G401 (cell line): ENCODE measurements around the gene ESF1. TPM values are rescaled to one million over a fixed set of nuclear protein-coding genes. Genes with fewer than 3 reads are reported as not detected.

Experiments used
- DNase-seq: peaks from one replicate; pipeline ENCODE4 v3.0.0-alpha.2; 2015; ENCODE audit warnings: low spot score
- in situ Hi-C: cut with HindIII; loops from 2 replicates; pipeline ENCODE4 v1.10.0; 2016; ENCODE audit warnings: low sequenced_read_pairs, mixed read lengths
- total RNA-seq: library from RNA; depleted of rRNA; stranded (reverse); fragments of >200 nt; shearing (Covaris generic); gene quantifications from 2 replicates; pipeline ENCODE4 v1.2.3, GENCODE V29; 2014; rRNA removed

ESF1 gene, protein sequence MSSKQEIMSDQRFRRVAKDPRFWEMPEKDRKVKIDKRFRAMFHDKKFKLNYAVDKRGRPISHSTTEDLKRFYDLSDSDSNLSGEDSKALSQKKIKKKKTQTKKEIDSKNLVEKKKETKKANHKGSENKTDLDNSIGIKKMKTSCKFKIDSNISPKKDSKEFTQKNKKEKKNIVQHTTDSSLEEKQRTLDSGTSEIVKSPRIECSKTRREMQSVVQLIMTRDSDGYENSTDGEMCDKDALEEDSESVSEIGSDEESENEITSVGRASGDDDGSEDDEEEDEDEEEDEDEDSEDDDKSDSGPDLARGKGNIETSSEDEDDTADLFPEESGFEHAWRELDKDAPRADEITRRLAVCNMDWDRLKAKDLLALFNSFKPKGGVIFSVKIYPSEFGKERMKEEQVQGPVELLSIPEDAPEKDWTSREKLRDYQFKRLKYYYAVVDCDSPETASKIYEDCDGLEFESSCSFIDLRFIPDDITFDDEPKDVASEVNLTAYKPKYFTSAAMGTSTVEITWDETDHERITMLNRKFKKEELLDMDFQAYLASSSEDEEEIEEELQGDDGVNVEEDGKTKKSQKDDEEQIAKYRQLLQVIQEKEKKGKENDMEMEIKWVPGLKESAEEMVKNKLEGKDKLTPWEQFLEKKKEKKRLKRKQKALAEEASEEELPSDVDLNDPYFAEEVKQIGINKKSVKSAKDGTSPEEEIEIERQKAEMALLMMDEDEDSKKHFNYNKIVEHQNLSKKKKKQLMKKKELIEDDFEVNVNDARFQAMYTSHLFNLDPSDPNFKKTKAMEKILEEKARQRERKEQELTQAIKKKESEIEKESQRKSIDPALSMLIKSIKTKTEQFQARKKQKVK
- 12.1 and 15.4 TPM in 2 replicates for total RNA-seq

DNA sequence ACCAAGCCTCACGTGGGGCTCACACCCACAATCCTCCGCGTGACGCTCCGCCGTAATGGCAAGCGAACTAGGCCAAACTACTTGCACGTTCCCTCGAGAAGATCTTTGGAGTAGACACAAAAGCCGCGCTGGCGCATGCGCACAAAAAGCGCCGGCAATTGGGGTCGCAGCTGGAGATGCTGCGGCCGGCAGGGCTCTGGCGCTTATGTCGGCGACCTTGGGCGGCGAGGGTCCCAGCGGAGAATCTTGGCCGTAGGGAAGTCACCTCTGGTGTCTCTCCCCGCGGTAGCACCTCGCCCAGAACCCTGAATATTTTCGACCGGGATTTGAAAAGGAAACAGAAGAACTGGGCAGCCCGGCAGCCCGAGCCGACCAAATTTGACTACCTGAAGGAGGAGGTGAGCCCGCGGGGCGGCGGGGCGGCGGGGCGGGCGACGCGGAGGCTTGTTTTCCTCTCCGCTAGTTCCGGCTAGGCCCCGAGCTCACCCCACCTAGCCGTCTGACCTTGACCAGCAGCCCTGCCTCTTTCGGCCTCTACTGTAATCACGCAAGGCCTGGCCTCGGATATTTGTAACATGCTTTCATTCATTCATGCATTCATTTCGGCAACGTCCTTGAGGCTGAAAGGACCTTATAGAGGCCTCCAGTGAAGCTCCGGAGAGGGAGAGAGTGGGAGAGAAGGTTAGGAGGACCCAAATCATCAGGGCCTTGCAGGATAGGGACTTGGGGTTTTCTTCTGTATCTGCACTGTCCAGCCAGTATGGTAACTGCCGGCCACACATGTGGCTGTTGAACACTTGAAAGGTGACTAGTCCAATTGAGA is at the start of gene ESF1, which contains the start of gene NDUFAF5:
Gene ESF1 (minus strand): TSS at position 27 of the 823 bp plus-strand sequence. CDS start 1,779 bp downstream, outside the sequence.
Gene NDUFAF5 (plus strand): TSS at position 136 of the 823 bp plus-strand sequence. CDS start 41 bp downstream, at position 177.
- in situ Hi-C loops: no loop called here
- peak; percentile 95 for DNase-seq

DNA sequence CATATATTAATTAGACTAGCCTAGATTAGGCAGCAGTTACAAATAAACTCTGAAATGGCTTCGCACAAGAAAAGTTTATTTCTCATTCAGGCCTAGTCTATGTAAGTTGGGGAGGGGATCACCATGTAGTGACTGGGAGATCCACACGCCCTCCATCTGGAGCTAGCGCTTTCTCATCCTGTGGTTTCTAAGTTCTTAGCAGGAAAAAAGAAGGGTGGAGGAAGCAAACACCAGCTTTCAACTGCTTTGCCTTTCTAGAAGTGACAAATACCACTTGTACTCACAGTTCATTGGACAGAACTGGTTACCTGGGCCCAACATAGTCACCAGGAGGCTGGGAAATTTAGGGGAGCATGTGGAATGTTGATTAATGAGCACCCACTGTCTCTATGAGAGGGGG is 46.8 kb upstream of the ESF1 start:
- DNase-seq: no peak
- in situ Hi-C loops: no loop called here

DNA sequence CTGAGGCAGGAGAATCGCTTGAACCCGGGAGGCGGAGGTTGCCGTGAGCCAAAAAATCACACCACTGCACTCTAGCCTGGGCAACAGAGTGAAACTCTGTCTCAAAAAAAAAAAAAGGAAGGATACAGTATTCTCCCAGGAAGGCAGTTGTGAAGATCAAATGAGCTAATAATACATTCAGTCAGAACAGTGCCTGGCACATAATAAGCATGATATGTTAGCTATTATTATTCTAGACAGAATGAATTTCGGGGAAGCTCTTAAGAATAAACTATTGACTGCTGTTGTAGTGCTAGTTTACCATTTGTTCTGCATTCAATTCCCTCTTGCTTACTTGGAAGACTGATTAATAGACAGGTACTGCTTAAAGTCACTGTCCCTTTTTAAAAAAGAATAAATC is 40.7 kb upstream of the ESF1 start:
- in situ Hi-C loops: no loop called here
- DNase-seq: no peak

DNA sequence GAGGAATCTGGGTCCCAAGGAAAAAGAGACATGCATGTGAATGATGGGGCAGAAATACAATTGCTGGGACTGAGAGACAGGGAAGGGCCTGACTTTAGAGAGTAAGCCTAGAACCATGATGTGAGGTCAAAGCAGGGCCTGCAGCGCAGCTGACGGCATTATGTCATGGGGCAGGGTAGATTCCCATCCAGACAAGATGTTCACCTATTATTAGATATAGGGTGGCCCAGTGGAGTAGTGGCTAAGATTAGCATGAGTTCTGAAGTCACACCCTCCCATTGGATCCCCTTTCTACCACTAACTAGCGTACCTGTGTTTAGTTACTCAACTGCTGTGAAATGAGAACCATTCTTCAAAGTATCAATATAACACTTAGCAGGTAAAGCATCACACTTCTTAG is 39.7 kb upstream of the ESF1 start:
- DNase-seq: no peak
- in situ Hi-C loops: no loop called here

DNA sequence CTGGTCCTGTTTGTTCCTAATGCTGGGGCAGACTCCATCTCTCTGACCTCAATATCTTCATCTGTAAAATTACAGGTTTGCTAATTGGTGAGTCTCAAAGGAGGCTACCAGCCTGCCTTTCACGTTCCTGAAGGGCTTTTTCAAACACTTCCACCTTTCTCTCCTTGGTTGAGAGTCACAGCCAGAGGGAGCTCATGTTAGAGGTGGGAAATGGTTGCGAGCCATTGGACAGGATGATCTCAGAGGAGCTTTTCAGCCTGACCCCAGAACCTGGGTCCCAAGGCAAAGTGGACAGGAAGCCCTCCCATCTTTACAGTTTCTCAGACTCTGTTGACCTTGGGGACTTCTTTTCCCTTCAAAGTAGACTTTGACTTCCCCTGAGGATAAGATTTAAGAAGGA is 37.7 kb upstream of the ESF1 start:
- in situ Hi-C loops: no loop called here
- no peak for DNase-seq

DNA sequence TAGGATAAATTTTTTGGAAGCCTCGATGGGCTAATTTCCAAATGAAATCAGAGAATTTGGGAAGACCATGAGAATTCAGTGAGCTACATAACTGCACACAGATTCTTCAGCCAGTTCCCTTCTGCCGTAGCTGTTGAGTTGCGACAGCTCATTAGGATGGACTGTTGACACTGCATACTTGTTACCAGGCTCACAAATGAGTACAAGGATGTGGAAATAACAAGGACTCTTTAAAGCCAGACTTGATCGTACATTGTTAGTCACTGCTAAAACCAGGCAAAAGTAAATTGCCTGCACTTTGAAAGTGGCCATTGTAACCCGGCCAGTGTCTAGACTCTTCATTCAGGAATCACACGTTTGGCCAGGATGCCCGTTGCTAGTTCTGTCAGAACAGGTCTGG is 37.2 kb upstream of the ESF1 start:
- in situ Hi-C loops: no loop called here
- DNase-seq: no peak

DNA sequence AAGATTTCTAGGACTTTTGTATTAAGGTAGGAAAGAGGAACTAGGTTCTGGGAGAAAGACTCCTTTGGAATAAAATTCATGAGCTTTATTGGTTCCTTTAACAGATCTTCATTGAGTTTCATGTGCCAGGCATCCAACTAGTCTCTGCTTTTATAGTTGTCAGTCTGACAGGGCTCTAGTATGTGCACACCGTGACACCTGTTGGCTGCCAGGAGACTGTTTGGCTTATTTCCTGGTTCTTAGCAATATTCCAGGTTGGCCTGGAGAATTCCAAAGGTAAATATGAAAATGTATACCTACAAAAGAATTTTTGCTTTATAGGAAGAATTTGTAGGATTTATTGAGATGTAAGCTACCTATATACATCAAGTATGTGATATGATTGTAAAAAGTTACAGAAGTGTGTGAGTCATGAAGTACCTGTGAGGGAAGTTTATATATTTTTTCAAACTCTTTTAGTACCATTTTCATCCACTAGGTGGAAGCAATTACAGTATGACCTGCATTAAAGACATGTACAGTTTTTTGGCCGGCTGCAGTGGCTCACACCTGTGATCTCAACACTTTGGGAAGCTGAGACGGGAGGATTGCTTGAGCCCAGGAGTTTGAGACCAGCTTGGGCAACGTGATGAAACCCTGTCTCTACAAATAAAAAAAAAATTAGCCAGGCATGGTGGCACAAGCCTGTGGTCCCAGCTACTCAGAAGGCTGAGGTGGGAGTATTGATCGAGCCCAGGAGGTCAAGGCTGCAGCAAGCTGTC is 35.3 kb upstream of the ESF1 start:
- in situ Hi-C loops: no loop called here
- DNase-seq: peak; percentile 72

DNA sequence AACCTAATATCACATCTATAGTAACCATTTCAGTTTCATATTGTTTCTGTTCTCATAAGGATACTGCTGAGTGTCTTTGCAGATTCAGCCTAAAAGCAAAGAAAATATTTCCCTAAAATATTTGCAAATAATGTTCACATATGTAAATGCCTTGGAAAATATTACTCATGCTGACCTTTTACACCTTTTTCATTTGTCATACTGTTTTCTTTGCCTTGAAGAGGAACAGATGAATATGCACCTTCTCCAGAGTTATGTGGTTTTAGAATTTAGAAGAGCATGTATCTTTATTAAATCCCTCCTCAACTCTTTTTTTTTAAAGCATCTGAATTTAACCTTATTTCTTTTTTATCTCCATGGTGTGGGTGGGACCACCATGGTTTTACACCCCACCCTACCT is 32.6 kb upstream of the ESF1 start:
- in situ Hi-C loops: no loop called here
- DNase-seq: no peak

DNA sequence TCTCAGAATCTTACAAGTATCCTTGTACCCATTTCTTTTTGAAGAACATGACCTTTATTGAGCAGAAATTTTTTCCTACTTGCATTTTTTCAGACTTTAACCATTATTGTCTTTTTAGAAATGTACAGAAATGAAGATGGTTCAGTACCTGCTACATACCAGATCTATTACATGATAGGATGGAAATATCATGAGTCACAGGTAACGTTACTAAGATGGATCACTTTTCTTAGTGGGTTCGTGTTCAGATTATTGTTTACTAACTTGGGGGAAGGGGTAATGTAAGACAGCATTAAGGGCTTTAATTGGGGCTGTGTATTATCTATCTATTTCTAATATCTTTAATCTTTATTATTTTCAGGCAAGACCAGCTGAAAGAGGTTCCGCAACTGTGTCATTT is 32.0 kb upstream of the ESF1 start:
- in situ Hi-C loops: no loop called here

DNA sequence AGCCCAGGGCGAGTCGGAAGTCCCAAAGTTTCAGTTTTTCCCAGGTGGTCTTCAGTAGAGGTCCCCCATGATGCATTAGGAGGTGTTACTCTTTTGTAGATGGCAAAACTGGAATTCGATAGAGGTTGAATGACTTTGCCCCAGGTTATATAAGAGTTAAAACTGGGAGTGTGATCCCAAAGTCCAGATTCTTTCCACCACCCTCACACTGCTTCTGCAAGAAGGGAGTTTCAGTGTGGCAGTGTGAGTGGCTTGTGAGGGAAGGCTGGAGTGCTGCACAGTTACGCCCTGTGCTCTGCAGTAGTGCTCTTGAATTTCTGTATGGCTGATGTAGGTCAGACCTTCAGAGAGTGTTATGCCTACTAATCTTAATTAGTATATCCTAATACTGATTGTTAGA is 30.0 kb upstream of the ESF1 start:
- no peak for DNase-seq
- in situ Hi-C loops: no loop called here

More for the DNA sequence above, 32.0 kb upstream of the ESF1 start:
- DNase-seq: no peak

DNA sequence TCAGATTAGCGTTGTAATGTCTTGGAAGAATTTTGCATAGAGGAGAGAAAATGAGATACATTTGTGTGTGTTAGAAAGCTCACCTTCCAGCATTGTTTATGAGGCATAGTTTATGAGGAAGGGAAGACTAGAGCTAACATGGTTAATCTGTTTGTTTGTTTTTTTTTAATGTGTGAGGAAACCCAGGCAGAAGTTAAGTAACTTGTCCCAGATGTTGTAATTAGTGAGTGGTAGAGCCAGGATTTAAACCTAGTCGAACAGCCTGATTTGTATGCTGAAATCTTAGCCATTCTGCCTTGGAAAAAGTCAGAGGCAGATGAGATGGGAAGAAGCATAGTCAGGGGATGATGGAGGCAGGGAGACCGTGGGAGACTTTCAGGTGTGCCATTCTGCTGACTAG is 29.2 kb upstream of the ESF1 start:
- DNase-seq: no peak
- in situ Hi-C loops: no loop called here

DNA sequence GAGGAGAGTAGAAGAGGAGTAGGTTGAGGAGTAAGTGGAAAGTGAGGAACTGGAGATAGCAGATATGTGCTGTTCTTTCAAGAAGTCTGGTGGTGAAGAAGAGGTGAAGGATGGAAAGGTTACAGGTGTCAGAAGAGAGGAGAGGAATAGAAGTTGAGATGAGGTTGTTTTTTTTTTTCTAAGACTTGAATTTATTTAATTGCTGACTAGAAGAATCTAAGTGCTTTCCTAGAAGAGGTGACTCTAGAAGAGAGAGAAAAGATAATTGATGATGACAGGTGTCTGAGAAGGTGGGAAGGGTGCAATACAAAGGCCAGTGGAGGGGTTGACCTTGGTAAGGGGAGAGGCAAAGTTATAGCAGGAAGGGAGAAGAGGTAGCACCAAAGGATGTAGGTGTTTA is 25.7 kb upstream of the ESF1 start:
- in situ Hi-C loops: no loop called here
- no peak for DNase-seq

DNA sequence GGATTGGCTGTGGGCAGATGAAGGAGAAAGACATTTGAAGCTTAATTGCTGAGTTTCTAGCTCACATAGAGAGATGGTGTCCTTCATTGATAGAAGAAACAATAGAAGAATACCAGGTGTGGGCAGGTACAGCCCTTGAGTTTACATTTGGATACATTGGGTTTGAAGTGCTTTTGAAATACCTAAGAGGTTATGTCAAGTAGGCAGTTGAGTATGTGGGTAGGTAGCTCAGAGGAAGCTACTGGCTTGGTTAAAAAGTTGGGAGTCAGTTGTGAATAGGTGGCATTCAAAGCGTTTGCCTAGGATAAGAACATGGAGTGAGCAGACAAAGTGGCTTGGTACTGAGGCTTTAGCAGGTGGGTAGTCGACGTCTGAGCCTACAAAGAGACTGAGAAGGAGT is 25.1 kb upstream of the ESF1 start:
- in situ Hi-C loops: no loop called here
- DNase-seq: no peak

DNA sequence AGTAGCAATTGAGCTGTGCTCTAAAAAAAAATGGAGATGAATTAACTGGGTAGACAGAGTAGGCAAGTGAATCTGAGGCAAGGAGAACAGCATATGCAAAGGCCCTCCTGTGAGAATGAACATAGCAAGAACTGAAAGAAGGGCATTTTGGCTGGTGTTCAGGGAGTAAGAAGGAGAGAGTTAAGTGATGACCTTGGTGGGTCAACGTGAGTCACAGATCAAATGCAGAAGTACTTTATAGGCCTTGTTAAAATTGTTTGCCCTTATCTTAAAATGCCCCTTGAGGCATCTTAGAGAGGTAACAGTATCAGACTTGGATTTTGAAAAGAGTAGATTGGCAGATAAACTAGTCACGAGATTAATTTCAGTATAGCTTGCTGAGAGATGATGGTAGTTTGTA is 24.7 kb upstream of the ESF1 start:
- in situ Hi-C loops: no loop called here
- no peak for DNase-seq

DNA sequence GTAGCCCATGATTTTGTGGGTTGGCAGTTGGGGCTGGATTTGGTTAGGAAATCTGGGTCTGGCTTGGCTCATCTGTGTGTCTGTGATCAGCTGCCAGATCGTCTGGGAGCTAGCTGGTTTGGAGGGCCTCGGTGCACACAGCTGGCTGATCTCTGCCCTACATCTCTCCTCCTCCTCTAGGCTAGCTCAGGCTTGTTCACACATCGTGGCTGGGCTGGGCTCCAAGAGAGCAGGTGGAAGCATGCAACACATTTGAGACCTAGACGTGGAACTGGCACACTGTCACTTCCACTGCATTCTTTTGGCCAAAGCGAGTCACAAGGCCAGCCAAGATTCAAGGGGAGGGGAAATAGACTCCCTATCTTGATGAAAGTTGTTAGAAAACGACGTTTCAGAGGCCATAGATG is 16.0 kb upstream of the ESF1 start:
- in situ Hi-C loops: no loop called here
- DNase-seq: peak; percentile 98

DNA sequence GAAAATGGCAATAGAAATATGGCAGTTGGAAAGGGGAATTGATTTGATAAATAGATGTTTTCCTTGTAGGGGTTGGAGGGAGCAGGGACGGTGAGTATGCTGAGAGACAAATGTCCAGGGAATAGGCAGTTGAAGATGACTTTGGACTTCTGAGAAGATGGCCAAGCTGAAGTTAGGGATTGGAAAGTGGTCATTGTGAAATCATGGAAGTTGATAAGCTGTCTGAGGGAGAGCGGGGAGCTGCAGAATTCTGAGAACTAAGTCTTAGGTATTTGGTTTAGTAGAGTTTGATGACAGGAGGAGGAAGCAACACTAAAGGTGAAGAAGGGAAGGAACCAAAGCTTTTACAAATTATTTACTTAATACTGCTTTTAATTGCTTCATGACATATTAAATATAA is 15.3 kb upstream of the ESF1 start:
- no peak for DNase-seq
- in situ Hi-C loops: no loop called here

DNA sequence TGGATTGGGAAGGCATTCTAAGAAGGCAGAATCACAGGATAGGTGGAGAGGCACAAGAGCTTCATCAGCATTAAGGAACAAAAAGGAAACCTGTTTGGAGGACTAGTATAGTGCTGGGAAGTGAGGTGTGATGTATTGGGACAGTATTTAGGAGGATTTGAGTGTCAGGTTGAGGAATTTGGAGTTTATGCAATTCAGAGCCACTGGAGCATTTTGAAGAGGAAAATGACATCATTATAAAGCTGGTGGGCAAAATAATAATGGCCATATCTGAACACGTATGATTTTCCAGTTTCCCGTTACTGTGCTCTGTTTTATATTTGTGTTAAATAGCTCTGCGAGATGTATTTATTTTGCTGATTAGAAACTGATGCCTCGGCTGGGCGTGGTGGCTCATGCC is 14.3 kb upstream of the ESF1 start:
- no peak for DNase-seq
- in situ Hi-C loops: no loop called here

DNA sequence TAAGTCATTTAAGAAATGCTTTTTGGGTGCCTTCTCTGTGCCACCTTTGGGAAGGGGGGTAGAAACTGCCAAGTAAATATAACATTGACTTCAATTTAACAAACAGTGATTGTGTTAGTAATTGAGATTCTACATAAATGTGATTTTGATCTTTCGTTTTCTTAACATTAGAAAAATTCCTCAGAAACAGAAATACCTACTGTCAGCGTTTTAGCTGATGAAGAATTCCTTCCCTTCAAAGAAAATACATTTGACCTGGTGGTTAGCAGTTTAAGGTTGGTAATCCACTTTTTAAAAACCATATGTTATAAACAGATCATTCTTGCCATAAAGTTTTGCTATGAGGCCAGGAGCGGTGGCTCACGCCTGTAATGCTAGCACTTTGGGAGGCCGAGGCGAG is 9.9 kb upstream of the ESF1 start:
- DNase-seq: no peak
- in situ Hi-C loops: no loop called here

DNA sequence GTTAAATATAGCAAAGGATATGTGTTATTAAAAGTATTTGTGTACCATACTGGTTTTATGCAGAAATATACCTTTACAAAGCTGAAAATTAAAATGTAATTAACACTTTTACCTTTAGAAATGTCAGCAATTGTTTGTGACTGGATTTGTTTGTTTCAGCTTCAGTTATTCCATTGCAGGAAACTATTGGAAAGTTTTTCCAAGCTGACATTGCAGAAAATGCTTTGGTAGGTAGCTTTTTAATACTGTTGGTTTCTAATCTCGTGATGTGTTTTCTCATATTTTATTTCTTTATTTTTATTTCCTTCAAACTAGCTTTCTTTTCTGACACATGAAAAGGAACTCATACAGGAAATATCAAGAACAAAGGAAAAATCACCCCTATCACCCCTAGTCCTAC is 8.3 kb upstream of the ESF1 start:
- no peak for DNase-seq
- in situ Hi-C loops: no loop called here
